Measurements from ENCODE around the gene MAGI3.

MAGI3 gene

DNA sequence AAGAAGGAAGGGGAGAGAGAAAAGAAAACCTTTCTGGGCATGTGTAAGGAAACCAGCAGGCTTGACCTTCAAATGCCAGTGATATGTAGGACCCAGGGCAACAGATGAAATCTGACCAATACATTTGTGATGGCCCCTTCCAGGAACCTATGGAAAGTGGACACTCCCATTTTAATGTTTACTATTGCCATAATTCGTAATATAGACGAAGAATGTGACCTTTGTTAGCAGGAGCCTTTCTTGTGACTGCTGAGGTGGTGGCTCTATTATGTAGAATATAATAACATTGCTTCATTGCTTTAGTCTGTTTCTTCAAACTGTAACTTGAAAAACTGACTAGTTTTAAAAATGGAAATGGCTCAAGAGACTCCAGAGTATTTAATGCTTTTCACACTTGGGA, 150.8 kb downstream of the MAGI3 start:
- TF ChIP-seq, protein P1, sequence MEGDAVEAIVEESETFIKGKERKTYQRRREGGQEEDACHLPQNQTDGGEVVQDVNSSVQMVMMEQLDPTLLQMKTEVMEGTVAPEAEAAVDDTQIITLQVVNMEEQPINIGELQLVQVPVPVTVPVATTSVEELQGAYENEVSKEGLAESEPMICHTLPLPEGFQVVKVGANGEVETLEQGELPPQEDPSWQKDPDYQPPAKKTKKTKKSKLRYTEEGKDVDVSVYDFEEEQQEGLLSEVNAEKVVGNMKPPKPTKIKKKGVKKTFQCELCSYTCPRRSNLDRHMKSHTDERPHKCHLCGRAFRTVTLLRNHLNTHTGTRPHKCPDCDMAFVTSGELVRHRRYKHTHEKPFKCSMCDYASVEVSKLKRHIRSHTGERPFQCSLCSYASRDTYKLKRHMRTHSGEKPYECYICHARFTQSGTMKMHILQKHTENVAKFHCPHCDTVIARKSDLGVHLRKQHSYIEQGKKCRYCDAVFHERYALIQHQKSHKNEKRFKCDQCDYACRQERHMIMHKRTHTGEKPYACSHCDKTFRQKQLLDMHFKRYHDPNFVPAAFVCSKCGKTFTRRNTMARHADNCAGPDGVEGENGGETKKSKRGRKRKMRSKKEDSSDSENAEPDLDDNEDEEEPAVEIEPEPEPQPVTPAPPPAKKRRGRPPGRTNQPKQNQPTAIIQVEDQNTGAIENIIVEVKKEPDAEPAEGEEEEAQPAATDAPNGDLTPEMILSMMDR (IDR thresholded peaks at IDR 0.05; ENCODE audit: control insufficient read depth, insufficient read depth, low read depth, low read length, missing control alignments), result no peak
- no peak overlapping the region for H3K4me3 ChIP-seq (ENCODE audit: control insufficient read depth, low read depth, low read length)
- no peak for DNase-seq (ENCODE audit: low read depth)

DNA sequence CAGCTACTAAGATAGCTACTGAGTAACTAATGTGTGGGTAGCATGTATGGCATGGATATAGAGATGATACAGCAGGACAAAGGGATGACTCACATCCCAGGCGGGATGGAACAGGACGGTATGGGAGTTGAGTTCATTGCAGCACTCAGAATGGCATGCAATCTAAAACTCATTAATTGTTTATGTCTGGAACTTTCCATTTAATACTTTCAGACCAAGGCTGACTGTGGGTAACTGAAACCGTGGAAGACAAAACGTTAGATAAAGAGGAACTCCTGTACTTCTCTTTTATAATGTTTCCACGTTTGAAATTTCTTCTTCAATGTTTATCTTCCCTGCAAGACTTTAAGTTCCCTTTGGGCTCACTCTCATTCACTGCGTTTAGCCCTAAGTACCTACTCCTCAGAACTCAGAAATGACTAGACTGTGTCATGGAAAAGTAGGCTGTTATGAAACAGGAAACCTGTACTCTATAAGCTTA, 151.9 kb downstream of the MAGI3 start:
- TF ChIP-seq, protein P1 (IDR thresholded peaks at IDR 0.05; ENCODE audit: control insufficient read depth, insufficient read depth, low read depth, low read length, missing control alignments), result no peak
- no peak overlapping the region for H3K4me3 ChIP-seq (ENCODE audit: control insufficient read depth, low read depth, low read length)
- DNase-seq (ENCODE audit: low read depth), result no peak

- no peak for DNase-seq (ENCODE audit: low read depth)
- TF ChIP-seq, protein P1 (IDR thresholded peaks at IDR 0.05; ENCODE audit: control insufficient read depth, insufficient read depth, low read depth, low read length, missing control alignments), result no peak
These were observed 152.8 kb downstream of the MAGI3 start for GRCh38 chr1:113543110-113543509.

GRCh38 chr1:113545210-113545609, 154.9 kb downstream of the MAGI3 start:
- no peak for DNase-seq (ENCODE audit: low read depth)

More at GRCh38 chr1:113543110-113543509, 152.8 kb downstream of the MAGI3 start:
- no peak overlapping the region for H3K4me3 ChIP-seq (ENCODE audit: control insufficient read depth, low read depth, low read length)

GRCh38 chr1:113545626-113546025, 155.3 kb downstream of the MAGI3 start:
- H3K4me3 ChIP-seq (ENCODE audit: control insufficient read depth, low read depth, low read length), result no peak overlapping the region
- TF ChIP-seq, protein P1 (IDR thresholded peaks at IDR 0.05; ENCODE audit: control insufficient read depth, insufficient read depth, low read depth, low read length, missing control alignments), result no peak
- no peak for DNase-seq (ENCODE audit: low read depth)

More at GRCh38 chr1:113545210-113545609, 154.9 kb downstream of the MAGI3 start:
- H3K4me3 ChIP-seq (ENCODE audit: control insufficient read depth, low read depth, low read length), result no peak overlapping the region
- TF ChIP-seq, protein P1 (IDR thresholded peaks at IDR 0.05; ENCODE audit: control insufficient read depth, insufficient read depth, low read depth, low read length, missing control alignments), result no peak

DNA sequence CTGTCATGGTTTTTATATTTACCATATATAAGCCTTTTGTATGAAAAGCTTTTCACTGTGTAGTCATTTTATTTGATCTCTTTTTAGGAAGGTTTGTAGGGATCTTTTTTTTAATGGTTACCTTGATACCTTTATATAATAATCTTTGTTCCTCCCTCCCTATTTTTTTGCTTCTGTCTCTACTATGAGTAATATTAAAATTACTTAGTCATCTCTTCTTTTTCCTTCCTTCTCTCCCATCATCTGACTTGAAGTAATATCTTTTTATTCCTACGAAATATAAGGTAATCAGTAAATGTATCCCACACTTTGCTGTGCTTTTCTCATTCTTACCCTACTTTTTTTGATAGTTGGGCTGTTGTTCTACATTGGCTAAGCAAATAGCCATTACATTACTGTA, 161.4 kb downstream of the MAGI3 start:
- TF ChIP-seq, protein P1 (IDR thresholded peaks at IDR 0.05; ENCODE audit: control insufficient read depth, insufficient read depth, low read depth, low read length, missing control alignments), result no peak
- H3K4me3 ChIP-seq (ENCODE audit: control insufficient read depth, low read depth, low read length), result no peak overlapping the region
- no peak for DNase-seq (ENCODE audit: low read depth)

DNA sequence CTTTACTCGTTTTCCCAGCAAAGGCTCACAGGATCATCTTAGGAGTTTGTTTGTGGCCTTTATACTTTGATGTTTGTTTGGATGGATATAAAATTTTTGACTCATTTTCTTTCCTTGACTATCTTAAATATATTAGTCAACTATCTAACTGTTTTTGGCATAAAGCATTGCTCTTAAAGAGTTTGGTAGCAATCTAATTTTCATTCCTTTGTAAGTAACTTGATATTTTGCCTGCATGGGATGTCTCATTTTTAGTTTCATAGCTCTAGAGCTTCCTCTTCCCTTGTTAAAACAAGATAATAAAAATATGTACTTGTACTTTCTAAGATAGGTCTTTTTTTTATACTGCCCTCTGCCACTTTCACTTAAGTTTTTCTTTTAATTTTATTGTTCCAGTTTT, 161.9 kb downstream of the MAGI3 start:
- no peak overlapping the region for H3K4me3 ChIP-seq (ENCODE audit: control insufficient read depth, low read depth, low read length)
- DNase-seq (ENCODE audit: low read depth), result no peak
- TF ChIP-seq, protein P1 (IDR thresholded peaks at IDR 0.05; ENCODE audit: control insufficient read depth, insufficient read depth, low read depth, low read length, missing control alignments), result no peak
